Hematopoietic multipotent progenitor cell treated with erythropoietin and hydrocortisone succinate and interleukin-3 and kit ligand, for 15 days (in vitro differentiated cells): Measurements from ENCODE around the gene DENND4B.

Experiments
- DNase-seq: peaks from one replicate; pipeline ENCODE4 v3.0.0-alpha.2; 2015; ENCODE audit warnings: low spot score

Gene DENND4B

DNA sequence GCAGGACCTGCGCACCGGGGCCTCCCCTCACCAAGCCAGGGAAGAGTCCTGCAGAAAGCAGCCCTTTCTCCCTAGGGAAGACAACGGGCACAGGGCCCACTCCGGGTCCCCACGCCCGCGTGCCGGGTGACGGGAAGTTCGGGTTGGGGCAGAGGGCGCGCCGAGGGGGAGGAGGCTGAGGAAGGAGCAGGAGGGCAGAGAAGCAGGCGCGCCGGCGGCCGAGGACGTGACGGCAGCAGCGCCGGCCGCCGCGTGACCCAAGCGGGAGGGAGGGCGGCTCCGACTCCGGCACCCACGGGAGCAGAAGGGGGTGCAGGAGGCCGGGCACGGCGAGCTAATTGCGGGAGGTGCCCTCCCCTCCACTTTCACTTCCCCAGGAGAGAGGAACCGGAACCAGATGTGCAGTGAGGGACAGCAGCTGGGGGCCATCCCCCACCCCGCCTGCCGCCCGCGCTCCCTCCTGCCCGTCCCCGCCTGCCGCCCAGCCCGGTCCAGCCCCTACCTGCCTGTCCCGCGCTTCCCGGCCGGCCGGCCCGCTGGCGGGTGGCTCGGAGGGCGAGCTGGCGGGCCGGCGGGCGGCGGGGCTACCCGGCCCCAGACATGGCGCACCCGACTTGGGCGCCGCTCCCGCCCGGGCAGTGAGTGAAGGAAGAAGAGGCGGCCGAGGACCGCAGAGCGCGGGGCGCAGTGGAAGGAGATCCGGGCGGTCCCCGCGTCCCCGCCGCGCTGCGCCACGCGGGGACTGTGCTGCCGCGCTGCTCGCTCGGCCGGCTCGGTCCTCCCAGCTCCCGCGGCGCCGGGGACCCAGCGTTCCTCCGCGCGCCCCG lies 510 bp downstream of the DENND4B start:
- DNase-seq: peak; percentile 53

GRCh38 chr1:153945131-153945794 lies 1.3 kb downstream of the DENND4B start:
- peak; percentile 14 for DNase-seq

GRCh38 chr1:153944827-153945117 lies 1.7 kb downstream of the DENND4B start:
- DNase-seq: no peak

DNA sequence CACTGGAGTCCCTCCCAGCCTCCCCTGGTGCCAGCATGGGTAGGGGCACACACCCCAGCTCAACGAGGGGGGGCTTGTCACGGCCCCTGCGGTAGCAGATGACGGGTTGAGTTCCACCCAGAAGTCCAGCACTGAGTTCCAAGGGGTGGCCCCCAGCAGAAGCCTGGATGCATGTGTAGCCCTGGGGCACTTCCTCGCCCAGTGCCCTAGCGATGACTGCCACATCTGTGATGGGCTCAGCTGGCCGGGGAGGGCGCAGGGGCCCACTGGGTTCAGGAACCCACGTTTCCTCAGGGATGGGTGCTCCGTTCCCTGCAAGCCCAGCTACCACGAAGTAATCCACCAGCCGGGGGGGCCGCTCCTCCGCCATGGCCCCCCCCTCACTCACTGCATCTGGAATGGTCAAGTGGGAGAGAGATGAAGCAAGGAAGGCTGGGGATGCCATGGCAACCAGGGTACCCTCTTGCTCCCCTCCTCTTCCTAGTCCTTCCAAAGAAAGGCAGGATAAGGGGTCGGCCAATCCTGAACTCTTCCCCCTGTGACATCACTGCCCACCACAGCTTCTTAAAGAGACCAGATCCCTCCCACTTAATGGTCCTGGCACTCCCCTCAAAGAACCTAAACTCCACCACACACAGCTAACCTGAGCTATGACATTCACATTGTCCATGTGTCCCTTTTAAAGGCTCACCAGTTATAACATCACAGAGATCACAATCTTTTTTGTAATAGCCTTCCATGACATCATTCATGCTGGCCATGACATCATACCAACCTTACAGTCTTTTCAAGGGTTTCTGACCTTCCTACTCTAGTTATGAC lies 2.3 kb downstream of the DENND4B start:
- no peak for DNase-seq

DNA sequence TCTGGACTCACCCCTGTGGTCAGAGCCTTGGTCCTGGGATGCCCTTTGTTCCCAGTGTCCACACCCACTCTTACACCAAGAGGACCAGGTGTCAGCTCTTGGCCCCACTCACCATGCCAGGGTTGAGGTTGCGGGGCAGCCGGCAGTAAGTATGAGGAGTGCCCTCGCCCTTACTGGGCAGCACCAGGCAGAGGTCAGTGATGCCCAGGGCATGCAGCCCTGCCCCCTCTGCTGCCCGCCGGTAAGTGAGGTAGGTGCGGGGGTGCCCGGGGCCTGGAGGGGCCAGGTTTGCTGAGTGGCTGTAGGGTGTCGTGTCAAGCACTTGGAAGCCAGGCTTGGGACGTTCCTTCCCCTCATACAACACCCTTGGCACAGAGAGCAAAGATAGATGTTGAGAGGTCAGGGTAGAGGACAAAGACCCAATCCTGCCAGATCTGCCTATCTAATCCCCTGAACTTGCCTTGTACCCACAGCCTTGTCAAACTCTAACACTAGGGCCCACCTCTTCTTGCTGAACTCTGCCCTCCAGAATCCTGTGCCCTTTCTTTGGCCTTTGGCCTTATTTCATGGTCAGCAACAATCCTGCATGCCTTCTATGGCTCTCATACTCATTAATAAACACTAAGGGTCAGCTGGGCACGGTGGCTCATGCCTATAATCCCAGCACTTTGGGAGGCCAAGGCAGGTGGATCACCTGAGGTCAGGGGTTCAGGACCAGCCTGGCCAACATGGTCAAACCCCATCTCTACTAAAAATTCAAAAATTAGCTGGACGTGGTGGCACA lies 3.6 kb downstream of the DENND4B start:
- DNase-seq: no peak

GRCh38 chr1:153941826-153942725 lies 4.4 kb downstream of the DENND4B start:
- DNase-seq: no peak

DNA sequence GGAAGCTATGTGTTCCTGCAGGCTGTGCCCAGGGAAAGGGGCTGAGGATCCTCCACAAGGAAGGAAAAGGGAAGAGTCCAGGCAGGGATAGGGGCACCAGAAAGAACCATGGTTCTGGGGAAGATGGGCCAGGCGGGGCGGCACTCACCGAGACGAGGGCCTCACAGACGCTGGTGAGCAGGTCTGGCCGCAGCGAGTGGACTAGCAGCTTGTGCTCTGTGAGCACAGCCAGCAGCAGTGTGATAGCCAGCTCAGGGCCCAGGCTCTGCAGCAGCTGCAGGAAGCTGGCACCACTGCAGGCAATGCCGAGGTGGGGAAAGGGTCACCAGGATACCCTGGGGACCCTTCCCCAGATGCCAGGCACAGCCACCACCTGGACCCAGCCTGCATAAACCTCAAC lies 5.8 kb downstream of the DENND4B start:
- DNase-seq: no peak

DNA sequence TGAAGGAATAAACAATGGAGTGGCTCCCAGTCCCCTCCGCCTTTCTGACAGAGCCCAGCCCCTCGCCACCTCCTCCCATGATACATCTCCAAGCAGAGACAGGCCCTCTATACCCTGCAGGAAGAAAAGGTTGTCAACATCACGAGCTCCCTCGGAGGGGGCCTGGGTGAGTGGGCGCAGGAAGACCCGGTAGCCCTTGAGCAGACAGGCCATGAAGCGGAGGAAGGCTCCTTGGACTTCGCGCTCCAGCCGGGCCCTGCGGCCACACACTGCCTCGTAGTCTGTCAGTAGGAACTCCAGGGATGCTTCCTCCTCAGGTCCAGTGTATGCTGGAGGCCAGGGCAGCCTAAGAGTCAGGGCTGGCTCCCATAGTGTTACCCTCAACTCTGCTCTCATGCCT lies 7.0 kb downstream of the DENND4B start:
- DNase-seq: no peak

- no peak for DNase-seq
Observed at GRCh38 chr1:153938996-153939395, 7.5 kb downstream of the DENND4B start.

GRCh38 chr1:153937331-153937730 lies 9.2 kb downstream of the DENND4B start:
- no peak for DNase-seq

DNA sequence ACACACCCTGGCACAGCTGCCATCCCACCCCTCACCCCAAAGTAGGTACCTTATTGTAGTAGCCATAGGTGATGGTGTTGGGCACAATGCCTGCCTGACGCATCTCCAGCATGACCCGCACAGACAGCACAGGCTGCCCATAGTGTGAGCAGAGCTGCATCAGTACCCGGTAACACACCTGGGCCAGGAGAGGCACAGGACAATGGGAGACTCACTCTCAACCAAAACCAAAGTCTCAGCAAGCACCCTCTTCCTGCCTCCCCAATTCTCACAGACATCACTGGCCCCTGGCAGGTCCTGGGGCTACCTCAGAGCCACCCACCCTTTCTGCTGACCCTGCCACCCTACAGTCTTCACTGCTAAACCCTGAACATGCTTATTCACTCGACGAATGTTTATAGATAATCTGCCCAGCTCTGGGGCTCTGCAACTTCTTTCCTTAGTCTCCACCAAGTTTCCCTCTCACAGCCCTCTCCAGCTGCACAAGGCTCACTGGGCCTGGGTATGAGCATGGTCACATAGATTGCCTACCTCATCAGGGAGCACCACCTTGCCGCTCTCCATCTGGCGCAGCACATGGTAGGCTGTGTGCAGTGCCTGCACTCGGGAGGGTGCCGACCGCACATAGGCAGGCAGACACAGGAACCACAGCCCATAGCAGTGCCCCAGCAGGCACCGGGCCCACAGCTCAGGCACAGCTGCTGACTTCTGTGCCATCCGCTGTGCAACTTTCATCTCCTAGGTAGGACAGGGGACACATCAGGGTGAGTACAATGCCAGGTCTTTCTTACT lies 10.3 kb downstream of the DENND4B start:
- no peak for DNase-seq

GRCh38 chr1:153934746-153935145 lies 11.8 kb downstream of the DENND4B start:
- DNase-seq: no peak

GRCh38 chr1:153933955-153934354 lies 12.6 kb downstream of the DENND4B start:
- no peak for DNase-seq

- no peak for DNase-seq
Observed at GRCh38 chr1:153933430-153933829, 13.1 kb downstream of the DENND4B start.

DNA sequence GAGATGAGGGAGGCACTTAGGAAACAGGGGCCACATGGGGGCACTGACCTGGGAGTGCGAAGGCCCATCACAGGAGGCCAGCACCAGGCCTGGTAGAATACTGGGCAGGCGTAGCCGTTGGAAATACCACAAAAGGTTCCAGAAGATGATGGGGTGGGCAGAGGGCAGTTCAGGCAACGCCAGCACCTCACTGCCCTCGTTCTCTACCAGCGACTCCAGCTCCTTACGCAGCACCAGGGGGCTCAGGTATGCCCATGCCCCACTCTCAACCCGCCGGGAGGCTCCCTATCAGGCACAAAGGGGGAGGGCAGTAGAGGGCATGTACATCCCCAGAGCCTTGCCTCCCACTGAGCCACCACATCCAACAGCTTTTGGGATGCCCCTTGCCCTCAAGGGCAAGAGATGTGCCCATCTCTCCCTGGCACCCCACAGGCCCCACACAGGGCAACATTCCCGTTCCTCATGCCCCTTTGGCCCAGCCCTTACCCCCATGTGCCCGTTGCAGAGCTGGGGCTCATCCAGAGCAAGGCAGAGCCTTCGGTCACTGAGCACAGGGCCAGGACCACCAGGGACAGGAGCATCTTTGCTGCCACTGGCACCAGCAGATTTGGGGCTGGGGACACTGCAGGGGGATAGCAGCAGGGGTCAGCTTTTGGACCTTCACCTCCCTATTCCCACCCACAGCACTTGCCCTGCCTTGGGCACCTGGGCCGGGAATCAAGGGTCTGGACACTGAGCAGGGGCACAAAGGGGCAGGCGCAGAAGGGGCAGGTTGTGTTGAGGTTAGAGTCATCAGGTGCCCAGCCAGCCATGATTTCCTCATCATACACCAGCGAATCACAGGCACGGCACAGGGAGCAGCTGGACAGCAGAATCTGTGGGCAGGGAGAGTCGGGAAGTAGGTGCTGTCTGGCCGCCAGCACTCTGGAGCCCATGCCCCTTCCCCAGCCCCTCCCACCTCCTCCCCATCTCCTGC lies 14.1 kb downstream of the DENND4B start:
- no peak for DNase-seq

GRCh38 chr1:153929981-153930948 lies 16.3 kb downstream of the DENND4B start:
- DNase-seq: no peak

- no peak for DNase-seq
Observed at GRCh38 chr1:153929426-153929825, 17.1 kb downstream of the DENND4B start.
